Neural cell (in vitro differentiated cells): ENCODE data around the gene ZNF799. TPM values are rescaled to one million over a fixed set of nuclear protein-coding genes. Genes with fewer than 3 reads are reported as not detected.

Experiments used
- H2AFZ ChIP-seq: fragments of 200-600, 300-800 bp; sonication (generic), shearing (Covaris generic); 2 replicates; pipeline ENCODE4 v1.6.0; 2014; ENCODE audit warnings: low read depth, mild to moderate bottlenecking, antibody characterized with exemption, low read length, moderate library complexity
- H3F3A ChIP-seq: fragments of 200-600 bp; shearing (Covaris generic); 2 replicates; pipeline ENCODE4 v1.6.1; 2016; ENCODE audit warnings: mild to moderate bottlenecking, moderate library complexity, mixed read lengths, antibody characterized with exemption, low read length; ENCODE audit not compliant: insufficient read depth, poor library complexity, severe bottlenecking
- H3K27ac ChIP-seq: fragments of 200-600, 300-800 bp; sonication (generic), shearing (Covaris generic); 2 replicates; pipeline ENCODE4 v1.5.1; 2014; ENCODE audit warnings: mild to moderate bottlenecking, low read length, moderate library complexity
- H3K27me3 ChIP-seq: fragments of 300-800, 200-600 bp; sonication (generic), shearing (Covaris generic); 2 replicates; pipeline ENCODE4 v1.6.0; 2014; ENCODE audit warnings: mild to moderate bottlenecking, low read depth, low read length, moderate library complexity; ENCODE audit not compliant: insufficient read depth
- H3K36me3 ChIP-seq: fragments of 300-800, 200-600 bp; sonication (generic), shearing (Covaris generic); 2 replicates; pipeline ENCODE4 v1.5.1; 2014; ENCODE audit warnings: mild to moderate bottlenecking, antibody characterized with exemption, low read length, moderate library complexity; ENCODE audit not compliant: insufficient read depth
- H3K4me2 ChIP-seq: fragments of 300-800, 200-600 bp; sonication (generic), shearing (Covaris generic); 2 replicates; pipeline ENCODE4 v1.6.0; 2014; ENCODE audit warnings: mild to moderate bottlenecking, low read length
- H3K4me3 ChIP-seq: fragments of 300-800, 200-600 bp; sonication (generic), shearing (Covaris generic); 2 replicates; pipeline ENCODE4 v1.5.1; 2014; ENCODE audit warnings: mild to moderate bottlenecking, low read length, moderate library complexity
- H3K79me2 ChIP-seq: fragments of 200-600 bp; shearing (Covaris generic); replicated peaks from 2 replicates; pipeline ENCODE4 v1.6.0; 2014; ENCODE audit warnings: mild to moderate bottlenecking, low read length, moderate library complexity; ENCODE audit not compliant: insufficient read depth
- H3K9ac ChIP-seq: fragments of 300-800, 200-600 bp; sonication (generic), shearing (Covaris generic); 2 replicates; pipeline ENCODE4 v1.6.1; 2016; ENCODE audit warnings: mild to moderate bottlenecking, low read length, mixed read lengths
- H3K9me2 ChIP-seq: fragments of 200-600 bp; shearing (Covaris generic); 2 replicates; pipeline ENCODE4 v1.6.1; 2016; ENCODE audit warnings: mild to moderate bottlenecking, low read length, mixed read lengths; ENCODE audit not compliant: insufficient read depth
- H3K9me3 ChIP-seq: fragments of 200-600, 300-800 bp; sonication (generic), shearing (Covaris generic); 2 replicates; pipeline ENCODE4 v1.6.1; 2016; ENCODE audit warnings: mild to moderate bottlenecking, mixed run types, low read length, moderate library complexity, mixed read lengths
- H4K20me1 ChIP-seq: fragments of 200-600 bp; shearing (Covaris generic); 2 replicates; pipeline ENCODE4 v1.6.1; 2016; ENCODE audit warnings: mild to moderate bottlenecking, mixed run types; ENCODE audit not compliant: insufficient read depth
- EP300 ChIP-seq: fragments of 450-650 bp; conservative IDR thresholded peaks from 2 replicates; pipeline ENCODE4 v1.6.1; 2014; ENCODE audit warnings: antibody characterized with exemption, mild to moderate bottlenecking, moderate library complexity; ENCODE audit not compliant: poor library complexity, severe bottlenecking
- EZH2 ChIP-seq: fragments of 200-600, 300-800 bp; shearing (Covaris generic), sonication (generic); IDR thresholded peaks from 2 replicates; pipeline ENCODE4 v1.6.1; 2014; ENCODE audit warnings: antibody characterized with exemption, low read length, borderline replicate concordance, mild to moderate bottlenecking; ENCODE audit not compliant: insufficient read depth, poor library complexity, severe bottlenecking
- MXI1 ChIP-seq: fragments of 450-650 bp; conservative IDR thresholded peaks from 2 replicates; pipeline ENCODE4 v1.6.1; 2014; ENCODE audit warnings: antibody characterized with exemption, mild to moderate bottlenecking; ENCODE audit not compliant: poor library complexity, severe bottlenecking
- POLR2AphosphoS5 ChIP-seq: IDR thresholded peaks from 2 replicates; pipeline ENCODE4 v1.6.1; 2012
- RAD21 ChIP-seq: fragments of 450-650 bp; conservative IDR thresholded peaks from 2 replicates; pipeline ENCODE4 v1.6.1; 2014; ENCODE audit warnings: antibody characterized with exemption, mild to moderate bottlenecking, moderate library complexity
- SMC3 ChIP-seq: fragments of 450-650 bp; conservative IDR thresholded peaks from 2 replicates; pipeline ENCODE4 v1.6.1; 2014; ENCODE audit warnings: antibody characterized with exemption, mild to moderate bottlenecking, moderate library complexity; ENCODE audit not compliant: poor library complexity
- TAF1 ChIP-seq: IDR thresholded peaks from 2 replicates; pipeline ENCODE4 v1.6.1; 2012; ENCODE audit warnings: low read depth
- polyA plus RNA-seq: library from polyadenylated mRNA; depleted of rRNA; stranded (reverse); fragments of >200 nt; gene quantifications from 2 replicates; pipeline ENCODE4 v1.2.3, GENCODE V29; 2014
- TF ChIP-seq, protein P1 (sequence below): IDR thresholded peaks from 2 replicates; pipeline ENCODE4 v1.6.1; 2012; ENCODE audit warnings: borderline replicate concordance
- TF ChIP-seq, protein P2 (sequence below): fragments of 450-650 bp; IDR thresholded peaks from 2 replicates; pipeline ENCODE4 v1.5.1; 2014; ENCODE audit warnings: antibody characterized with exemption, mild to moderate bottlenecking, moderate library complexity; ENCODE audit not compliant: poor library complexity, severe bottlenecking

The ZNF799 gene
- polyA plus RNA-seq, 1 donor from 2014 or later, result 6.9 TPM

DNA sequence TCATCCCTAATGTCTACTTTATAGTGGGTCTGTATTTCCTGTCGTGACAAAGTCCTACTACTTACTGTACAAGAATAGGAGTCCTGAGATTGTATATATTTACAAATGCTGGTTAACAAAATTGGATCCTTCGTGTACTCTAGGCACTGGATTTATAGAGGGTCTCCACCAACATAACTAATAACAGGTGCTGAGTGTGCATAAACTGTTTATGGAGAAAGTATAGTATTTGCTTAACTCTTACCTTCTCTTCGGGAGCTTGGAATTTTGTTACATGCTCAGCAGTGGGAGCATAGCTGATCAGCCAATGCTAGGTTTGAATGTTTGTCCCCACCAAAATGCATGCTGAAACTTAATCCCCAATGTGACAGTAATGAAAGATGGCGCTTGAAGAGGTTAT is 47.7 kb downstream of the ZNF799 start:
- H3K27ac ChIP-seq, result no peak overlapping the region
- H3F3A ChIP-seq, result no peaks in the 10 kb centered on the region
- H3K79me2 ChIP-seq, result no peaks in the 10 kb centered on the region
- peaks cover 28% of the 10 kb centered on the region for H3K36me3 ChIP-seq
- TF ChIP-seq, protein P1, sequence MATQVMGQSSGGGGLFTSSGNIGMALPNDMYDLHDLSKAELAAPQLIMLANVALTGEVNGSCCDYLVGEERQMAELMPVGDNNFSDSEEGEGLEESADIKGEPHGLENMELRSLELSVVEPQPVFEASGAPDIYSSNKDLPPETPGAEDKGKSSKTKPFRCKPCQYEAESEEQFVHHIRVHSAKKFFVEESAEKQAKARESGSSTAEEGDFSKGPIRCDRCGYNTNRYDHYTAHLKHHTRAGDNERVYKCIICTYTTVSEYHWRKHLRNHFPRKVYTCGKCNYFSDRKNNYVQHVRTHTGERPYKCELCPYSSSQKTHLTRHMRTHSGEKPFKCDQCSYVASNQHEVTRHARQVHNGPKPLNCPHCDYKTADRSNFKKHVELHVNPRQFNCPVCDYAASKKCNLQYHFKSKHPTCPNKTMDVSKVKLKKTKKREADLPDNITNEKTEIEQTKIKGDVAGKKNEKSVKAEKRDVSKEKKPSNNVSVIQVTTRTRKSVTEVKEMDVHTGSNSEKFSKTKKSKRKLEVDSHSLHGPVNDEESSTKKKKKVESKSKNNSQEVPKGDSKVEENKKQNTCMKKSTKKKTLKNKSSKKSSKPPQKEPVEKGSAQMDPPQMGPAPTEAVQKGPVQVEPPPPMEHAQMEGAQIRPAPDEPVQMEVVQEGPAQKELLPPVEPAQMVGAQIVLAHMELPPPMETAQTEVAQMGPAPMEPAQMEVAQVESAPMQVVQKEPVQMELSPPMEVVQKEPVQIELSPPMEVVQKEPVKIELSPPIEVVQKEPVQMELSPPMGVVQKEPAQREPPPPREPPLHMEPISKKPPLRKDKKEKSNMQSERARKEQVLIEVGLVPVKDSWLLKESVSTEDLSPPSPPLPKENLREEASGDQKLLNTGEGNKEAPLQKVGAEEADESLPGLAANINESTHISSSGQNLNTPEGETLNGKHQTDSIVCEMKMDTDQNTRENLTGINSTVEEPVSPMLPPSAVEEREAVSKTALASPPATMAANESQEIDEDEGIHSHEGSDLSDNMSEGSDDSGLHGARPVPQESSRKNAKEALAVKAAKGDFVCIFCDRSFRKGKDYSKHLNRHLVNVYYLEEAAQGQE, result no peak
- TF ChIP-seq SMC3, result no peak
- TF ChIP-seq RAD21, result no peak
- H2AFZ ChIP-seq, result no peak overlapping the region
- H3K27me3 ChIP-seq, result no peaks in the 10 kb centered on the region
- H3K4me3 ChIP-seq, result no peak overlapping the region
- H3K4me2 ChIP-seq, result no peak overlapping the region
- no peak overlapping the region for H3K9ac ChIP-seq
- peaks cover 32% of the 10 kb centered on the region for H3K9me3 ChIP-seq
- no peaks in the 10 kb centered on the region for H4K20me1 ChIP-seq
- no peaks in the 10 kb centered on the region for H3K9me2 ChIP-seq

DNA sequence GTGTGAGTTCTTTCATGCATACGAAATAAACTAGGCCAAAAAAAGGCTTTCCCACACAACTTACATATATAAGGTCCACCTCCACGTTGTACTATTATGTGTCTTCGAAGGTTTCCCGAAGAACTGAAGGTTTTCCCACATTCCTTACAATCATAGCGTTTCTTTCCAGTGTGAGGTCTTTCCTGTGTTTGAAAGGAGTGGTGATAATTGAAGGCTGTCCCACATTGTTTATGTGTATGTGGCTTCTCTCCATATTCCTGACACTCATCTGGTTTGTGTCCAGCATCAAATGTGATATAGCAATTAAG is 50.2 kb downstream of the ZNF799 start:
- Histone ChIP-seq H3K27ac (no peak overlapping the region), H2AFZ (no peak overlapping the region), H3K27me3 (no peaks in the 10 kb centered on the region), H3F3A (no peaks in the 10 kb centered on the region), H3K4me3 (no peak overlapping the region), H3K9ac (no peak overlapping the region), H3K9me3 (peaks cover 32% of the 10 kb centered on the region), H3K4me2 (no peak overlapping the region), H4K20me1 (no peaks in the 10 kb centered on the region), H3K36me3 (peaks cover 29% of the 10 kb centered on the region), H3K79me2 (no peaks in the 10 kb centered on the region), H3K9me2 (no peaks in the 10 kb centered on the region)
- TF ChIP-seq EZH2 (no peak), SMC3 (no peak), RAD21 (no peak), POLR2AphosphoS5 (no peak), TAF1 (no peak), EP300 (no peak), MXI1 (no peak)
- TF ChIP-seq, protein P2, sequence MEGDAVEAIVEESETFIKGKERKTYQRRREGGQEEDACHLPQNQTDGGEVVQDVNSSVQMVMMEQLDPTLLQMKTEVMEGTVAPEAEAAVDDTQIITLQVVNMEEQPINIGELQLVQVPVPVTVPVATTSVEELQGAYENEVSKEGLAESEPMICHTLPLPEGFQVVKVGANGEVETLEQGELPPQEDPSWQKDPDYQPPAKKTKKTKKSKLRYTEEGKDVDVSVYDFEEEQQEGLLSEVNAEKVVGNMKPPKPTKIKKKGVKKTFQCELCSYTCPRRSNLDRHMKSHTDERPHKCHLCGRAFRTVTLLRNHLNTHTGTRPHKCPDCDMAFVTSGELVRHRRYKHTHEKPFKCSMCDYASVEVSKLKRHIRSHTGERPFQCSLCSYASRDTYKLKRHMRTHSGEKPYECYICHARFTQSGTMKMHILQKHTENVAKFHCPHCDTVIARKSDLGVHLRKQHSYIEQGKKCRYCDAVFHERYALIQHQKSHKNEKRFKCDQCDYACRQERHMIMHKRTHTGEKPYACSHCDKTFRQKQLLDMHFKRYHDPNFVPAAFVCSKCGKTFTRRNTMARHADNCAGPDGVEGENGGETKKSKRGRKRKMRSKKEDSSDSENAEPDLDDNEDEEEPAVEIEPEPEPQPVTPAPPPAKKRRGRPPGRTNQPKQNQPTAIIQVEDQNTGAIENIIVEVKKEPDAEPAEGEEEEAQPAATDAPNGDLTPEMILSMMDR, result no peak
- TF ChIP-seq, protein P1, result no peak
